Stomach smooth muscle (tissue), 2 donors: ENCODE results near the gene PLCB1.

Experiments
- H3K27ac ChIP-seq: one replicate; pipeline ENCODE4 v1.7.0; 2013; ENCODE audit warnings: mild to moderate bottlenecking, low read length, inconsistent platforms
- H3K27me3 ChIP-seq, 2 donors: one replicate each; pipeline ENCODE4 v1.7.0; 2013; ENCODE audit warnings: low read length in 2 of 2; ENCODE audit not compliant: insufficient read depth in 2 of 2, control insufficient read depth in 1 of 2
- H3K36me3 ChIP-seq, 2 donors: one replicate each; pipeline ENCODE4 v1.7.0; 2013; ENCODE audit warnings: low read length in 2 of 2; ENCODE audit not compliant: control insufficient read depth in 2 of 2, insufficient read depth in 2 of 2
- H3K4me1 ChIP-seq: one replicate; pipeline ENCODE4 v1.7.0; 2013; ENCODE audit warnings: low read length; ENCODE audit not compliant: control insufficient read depth, insufficient read depth
- H3K4me3 ChIP-seq, 2 donors: one replicate each; pipeline ENCODE4 v1.7.0; 2013; ENCODE audit warnings: low read length in 2 of 2
- H3K9ac ChIP-seq, 2 donors: one replicate each; pipeline ENCODE4 v1.7.0; 2013; ENCODE audit warnings: low read length in 2 of 2, mild to moderate bottlenecking in 1 of 2
- H3K9me3 ChIP-seq, 2 donors: one replicate each; pipeline ENCODE4 v1.7.0; 2013; ENCODE audit warnings: low read length in 2 of 2; ENCODE audit not compliant: control insufficient read depth in 2 of 2
- donor health status: healthy.
- donor health status: Pancreatic carcinoma.

The PLCB1 gene

GRCh38 chr20:8542110-8542486, 410.0 kb downstream of the PLCB1 start:
- no peak overlapping the region for H3K27ac ChIP-seq

GRCh38 chr20:8545212-8545611, 413.1 kb downstream of the PLCB1 start:
- Histone ChIP-seq H3K27me3 (no peaks in the 10 kb centered on the region), H3K4me3 (no peak overlapping the region), H3K4me1 (peaks cover 8% of the 10 kb centered on the region), H3K9ac (no peak overlapping the region), H3K27ac (no peak overlapping the region), H3K36me3 (no peaks in the 10 kb centered on the region), H3K9me3 (no peaks in the 10 kb centered on the region)

More at GRCh38 chr20:8542110-8542486, 410.0 kb downstream of the PLCB1 start:
- Histone ChIP-seq H3K36me3 (no peaks in the 10 kb centered on the region), H3K4me1 (peaks cover 8% of the 10 kb centered on the region), H3K27me3 (no peaks in the 10 kb centered on the region), H3K4me3 (no peak overlapping the region), H3K9ac (no peak overlapping the region), H3K9me3 (no peaks in the 10 kb centered on the region)

- peaks cover 4% of the 10 kb centered on the region for H3K4me1 ChIP-seq
- no peaks in the 10 kb centered on the region for H3K36me3 ChIP-seq
- no peak overlapping the region for H3K27ac ChIP-seq
- no peaks in the 10 kb centered on the region for H3K27me3 ChIP-seq
- no peak overlapping the region for H3K9ac ChIP-seq
- H3K4me3 ChIP-seq, result no peak overlapping the region
- no peaks in the 10 kb centered on the region for H3K9me3 ChIP-seq
Measured at GRCh38 chr20:8547035-8547650, 415.1 kb downstream of the PLCB1 start.

GRCh38 chr20:8547968-8548588, 416.0 kb downstream of the PLCB1 start:
- Histone ChIP-seq H3K27ac (no peak overlapping the region), H3K27me3 (no peaks in the 10 kb centered on the region), H3K36me3 (no peaks in the 10 kb centered on the region)

GRCh38 chr20:8549192-8549591, 417.1 kb downstream of the PLCB1 start:
- Histone ChIP-seq H3K27ac (no peak overlapping the region), H3K27me3 (no peaks in the 10 kb centered on the region), H3K9ac (no peak overlapping the region), H3K4me1 (no peaks in the 10 kb centered on the region), H3K9me3 (no peaks in the 10 kb centered on the region), H3K4me3 (no peak overlapping the region), H3K36me3 (no peaks in the 10 kb centered on the region)

More at GRCh38 chr20:8547968-8548588, 416.0 kb downstream of the PLCB1 start:
- peaks cover 3% of the 10 kb centered on the region for H3K4me1 ChIP-seq
- H3K4me3 ChIP-seq, result no peak overlapping the region
- H3K9ac ChIP-seq, result no peak overlapping the region
- H3K9me3 ChIP-seq, result no peaks in the 10 kb centered on the region

GRCh38 chr20:8557711-8558110, 425.6 kb downstream of the PLCB1 start:
- Histone ChIP-seq H3K27ac (no peak overlapping the region), H3K9ac (no peak overlapping the region), H3K4me1 (no peaks in the 10 kb centered on the region), H3K36me3 (no peaks in the 10 kb centered on the region), H3K9me3 (peaks cover 0 to 4% of the 10 kb centered on the region in 2 donors), H3K27me3 (no peaks in the 10 kb centered on the region), H3K4me3 (no peak overlapping the region)

GRCh38 chr20:8562356-8562755, 430.3 kb downstream of the PLCB1 start:
- Histone ChIP-seq H3K36me3 (no peaks in the 10 kb centered on the region), H3K27ac (no peak overlapping the region), H3K4me3 (no peak overlapping the region), H3K9ac (no peak overlapping the region), H3K9me3 (no peaks in the 10 kb centered on the region), H3K4me1 (no peaks in the 10 kb centered on the region), H3K27me3 (no peaks in the 10 kb centered on the region)

- no peaks in the 10 kb centered on the region for H3K27me3 ChIP-seq
- H3K4me1 ChIP-seq, result no peaks in the 10 kb centered on the region
- H3K4me3 ChIP-seq, result no peak overlapping the region
- no peaks in the 10 kb centered on the region for H3K36me3 ChIP-seq
- no peak overlapping the region for H3K27ac ChIP-seq
- H3K9ac ChIP-seq, result no peak overlapping the region
- no peaks in the 10 kb centered on the region for H3K9me3 ChIP-seq
Measured at GRCh38 chr20:8568075-8568474, 436.0 kb downstream of the PLCB1 start.

GRCh38 chr20:8569766-8570165, 437.7 kb downstream of the PLCB1 start:
- Histone ChIP-seq H3K9me3 (no peaks in the 10 kb centered on the region), H3K4me1 (no peaks in the 10 kb centered on the region), H3K36me3 (no peaks in the 10 kb centered on the region), H3K4me3 (no peak overlapping the region), H3K27me3 (no peaks in the 10 kb centered on the region), H3K9ac (no peak overlapping the region), H3K27ac (no peak overlapping the region)

- no peak overlapping the region for H3K27ac ChIP-seq
Measured at GRCh38 chr20:8571611-8572010, 439.5 kb downstream of the PLCB1 start.

GRCh38 chr20:8573686-8574085, 441.6 kb downstream of the PLCB1 start:
- Histone ChIP-seq H3K27me3 (no peaks in the 10 kb centered on the region), H3K4me3 (no peak overlapping the region), H3K9me3 (no peaks in the 10 kb centered on the region), H3K27ac (no peak overlapping the region), H3K36me3 (no peaks in the 10 kb centered on the region), H3K4me1 (no peaks in the 10 kb centered on the region), H3K9ac (no peak overlapping the region)

More at GRCh38 chr20:8571611-8572010, 439.5 kb downstream of the PLCB1 start:
- Histone ChIP-seq H3K4me1 (no peaks in the 10 kb centered on the region), H3K4me3 (no peak overlapping the region), H3K9me3 (no peaks in the 10 kb centered on the region), H3K9ac (no peak overlapping the region), H3K27me3 (no peaks in the 10 kb centered on the region), H3K36me3 (no peaks in the 10 kb centered on the region)
